GM18505 (cell line): ENCODE results near the gene SMURF1.
"Not testable (repeated sequence)": the region's sequence is repeated elsewhere in the genome, so short reads cannot be mapped to it uniquely, and the experiment has no call there.

Experiments
- ATAC-seq: cut with Tn5 transposase; IDR thresholded peaks from one replicate; pipeline ENCODE4 v1.9.1; 2021; ENCODE audit not compliant: unreplicated experiment
- POLR2A ChIP-seq: IDR thresholded peaks from 4 replicates; pipeline ENCODE4 v1.6.1; 2011; ENCODE audit warnings: borderline replicate concordance; ENCODE audit not compliant: insufficient read depth, insufficient read length; ENCODE audit errors: extremely low read depth

The SMURF1 gene

GRCh38 chr7:99167072-99167471 lies 23.2 kb upstream of the SMURF1 start:
- ATAC-seq: no peak
- TF ChIP-seq POLR2A: no peak

DNA sequence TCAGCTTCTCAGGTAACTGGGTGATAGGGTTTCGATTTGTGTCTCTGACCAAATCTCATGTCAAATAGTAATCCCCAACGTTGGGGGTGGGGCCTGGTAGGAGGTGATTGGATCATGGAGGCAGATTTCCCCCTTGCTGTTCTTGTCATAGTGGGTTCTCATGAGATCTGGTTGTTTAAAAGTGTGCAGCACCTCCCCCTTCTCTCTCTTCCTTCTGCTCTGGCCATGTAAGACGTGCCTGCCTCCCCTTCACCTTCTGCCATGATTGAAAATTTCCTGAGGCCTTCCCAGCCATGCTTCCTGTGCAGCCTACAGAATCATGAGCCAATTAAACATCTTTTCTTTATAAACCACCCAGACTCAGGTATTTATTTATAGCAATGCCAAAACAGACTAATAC lies 21.9 kb upstream of the SMURF1 start:
- no peak for ATAC-seq
- no peak for TF ChIP-seq POLR2A

GRCh38 chr7:99163669-99164068 lies 19.8 kb upstream of the SMURF1 start:
- ATAC-seq: not testable (repeated sequence)

GRCh38 chr7:99156649-99157048 lies 12.7 kb upstream of the SMURF1 start:
- ATAC-seq: no peak
- no peak for TF ChIP-seq POLR2A

- TF ChIP-seq POLR2A: no peak
- ATAC-seq: no peak
Observed at GRCh38 chr7:99155211-99155610, 11.3 kb upstream of the SMURF1 start.

- no peak for ATAC-seq
- no peak for TF ChIP-seq POLR2A
Observed at GRCh38 chr7:99146979-99147378, 3.1 kb upstream of the SMURF1 start.

GRCh38 chr7:99143521-99143852 lies 421 bp downstream of the SMURF1 start:
- ATAC-seq: peak; percentile 39
- TF ChIP-seq POLR2A: no peak

GRCh38 chr7:99142727-99143520 lies 984 bp downstream of the SMURF1 start:
- ATAC-seq: no peak
- no peak for TF ChIP-seq POLR2A

DNA sequence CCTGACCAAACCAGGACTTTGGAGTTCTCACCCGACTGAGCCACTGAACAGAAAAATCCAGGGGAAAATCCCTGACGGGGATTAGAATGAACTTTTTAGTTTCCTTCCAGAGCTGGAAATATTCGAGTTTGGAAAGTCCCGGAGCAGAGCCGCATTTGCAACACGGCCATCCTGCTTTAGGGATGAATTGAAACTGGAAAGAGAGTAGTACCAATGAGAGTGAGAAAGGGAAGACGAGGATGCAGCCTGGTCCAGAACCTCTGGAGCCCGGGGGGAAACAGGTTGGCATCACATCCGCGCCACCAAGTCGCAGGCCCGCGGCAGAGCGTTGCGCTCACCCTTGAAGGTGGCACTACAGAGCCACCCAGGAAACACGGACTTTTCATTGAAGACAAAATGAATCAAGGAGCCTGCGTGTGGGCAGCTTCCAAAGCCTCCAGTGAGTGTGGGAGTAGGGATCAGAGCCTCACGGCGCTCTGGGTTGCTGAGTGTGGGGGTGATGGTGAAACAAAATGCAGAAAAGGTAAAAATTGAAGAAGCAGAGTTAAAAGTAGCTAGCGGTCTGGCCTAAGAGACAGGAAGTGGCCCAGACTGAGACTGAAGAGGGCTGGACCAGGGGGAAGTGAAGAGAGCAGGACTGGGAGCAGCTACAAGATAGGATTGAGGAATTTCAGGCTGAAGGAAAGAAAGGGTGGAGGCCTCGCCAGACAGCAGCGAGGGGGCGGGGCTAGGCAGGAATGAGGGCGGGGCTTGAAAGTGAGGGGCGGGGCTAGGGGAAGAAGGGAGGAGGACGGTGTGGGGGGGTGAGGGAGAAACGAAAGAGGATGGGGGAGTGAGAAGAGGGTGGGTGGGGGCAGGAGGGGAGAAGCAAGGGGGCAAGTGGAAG lies 1.8 kb downstream of the SMURF1 start:
- ATAC-seq: no peak
- no peak for TF ChIP-seq POLR2A

DNA sequence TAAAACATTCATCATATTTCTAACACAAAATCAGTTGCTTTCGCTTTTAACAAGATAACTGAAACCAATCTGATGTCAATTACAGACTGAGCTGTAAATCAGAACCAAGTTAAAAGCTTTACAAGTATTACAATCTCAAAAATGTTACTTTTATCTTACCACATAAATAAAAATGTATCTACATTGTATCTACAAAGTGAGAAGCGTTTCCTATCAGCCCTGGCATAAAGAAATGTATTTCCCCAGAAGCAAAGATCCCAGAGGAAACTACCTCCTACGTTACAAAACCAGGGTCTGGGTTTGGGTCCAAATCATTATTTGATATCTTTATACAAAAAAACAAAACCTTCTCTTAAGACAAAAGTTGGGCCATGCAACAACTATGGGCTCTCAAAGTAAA lies 2.6 kb downstream of the SMURF1 start:
- no peak for ATAC-seq
- TF ChIP-seq POLR2A: no peak

DNA sequence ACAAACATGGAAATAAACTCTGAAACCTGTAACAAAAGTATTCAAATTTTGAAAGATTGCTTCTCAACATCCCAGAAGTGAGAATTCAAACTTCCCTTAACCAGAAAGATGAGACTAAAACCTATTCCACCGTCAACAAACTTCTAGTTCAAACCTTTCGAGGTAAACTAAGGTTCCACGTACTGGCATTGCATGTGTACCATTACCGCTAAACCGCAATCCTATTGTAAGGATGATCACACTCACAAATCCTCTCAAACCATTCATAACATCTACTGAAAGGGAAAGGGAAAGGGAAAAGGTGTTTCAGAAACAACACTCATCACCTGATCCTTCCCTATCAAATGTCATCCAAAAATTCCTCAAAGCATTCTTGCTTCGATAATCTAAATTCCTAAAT lies 3.1 kb downstream of the SMURF1 start:
- TF ChIP-seq POLR2A: no peak
- no peak for ATAC-seq

- no peak for ATAC-seq
- no peak for TF ChIP-seq POLR2A
Observed at GRCh38 chr7:99139036-99139435, 4.9 kb downstream of the SMURF1 start.

DNA sequence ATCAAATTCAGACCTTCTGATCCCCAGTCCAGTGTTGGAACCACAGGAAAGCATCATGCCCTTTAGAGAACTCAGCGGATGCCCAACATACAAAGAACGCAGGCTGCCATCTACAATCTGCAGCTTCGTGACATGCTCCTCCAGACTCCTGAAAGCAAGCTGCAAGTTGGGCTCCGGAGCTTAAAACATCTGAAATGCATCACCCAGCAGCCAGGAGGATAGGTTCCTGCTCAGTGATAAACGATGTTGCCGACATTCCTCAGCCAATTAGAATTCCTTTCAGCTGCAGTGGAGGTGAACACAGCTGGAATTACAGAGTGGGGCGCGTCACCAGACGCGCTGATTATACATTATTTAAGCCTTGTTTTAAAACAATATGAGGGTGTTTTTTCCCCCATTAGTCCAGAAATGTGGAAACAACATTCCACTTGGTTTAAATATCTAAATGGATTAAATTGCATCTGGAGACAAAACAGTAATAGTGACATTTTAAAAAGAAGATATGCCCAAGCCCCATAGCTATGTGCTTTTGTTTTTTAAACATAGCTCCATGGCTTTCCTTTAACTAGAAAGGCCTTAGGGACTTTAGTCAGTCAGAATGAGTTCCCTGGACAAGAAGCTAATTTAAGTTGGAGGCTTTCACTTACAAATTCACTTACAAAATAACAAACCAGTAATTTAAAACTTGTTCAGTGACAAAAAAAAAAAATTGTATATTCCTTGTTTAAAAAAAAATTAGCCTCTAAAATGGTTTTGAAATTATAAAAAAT lies 6.3 kb downstream of the SMURF1 start:
- TF ChIP-seq POLR2A: no peak
- no peak for ATAC-seq
